Measurements from ENCODE around the gene FARP1. TPM values are rescaled to one million over a fixed set of nuclear protein-coding genes. Genes with fewer than 3 reads are reported as not detected.
A peak's percentile ranks its signal among the peaks of the same experiment; 100 is the strongest.

FARP1 gene
- polyA plus RNA-seq, 1 donor = 73.0 TPM

- no peak for DNase-seq (ENCODE audit: low read depth)
Observed at GRCh38 chr13:98479496-98480003, 336.7 kb downstream of the FARP1 start.

GRCh38 chr13:98480915-98481877, 338.3 kb downstream of the FARP1 start:
- DNase-seq (ENCODE audit: low read depth) = no peak

- no peak for DNase-seq (ENCODE audit: low read depth)
Observed at GRCh38 chr13:98482476-98483444, 339.9 kb downstream of the FARP1 start.

- DNase-seq (ENCODE audit: low read depth) = no peak
Observed at GRCh38 chr13:98483601-98484288, 340.9 kb downstream of the FARP1 start.

- peak; percentile 76 for DNase-seq (ENCODE audit: low read depth)
Observed at GRCh38 chr13:98484289-98485219, 341.7 kb downstream of the FARP1 start.

- no peak for DNase-seq (ENCODE audit: low read depth)
Observed at GRCh38 chr13:98485561-98485960, 342.7 kb downstream of the FARP1 start.

GRCh38 chr13:98486412-98486811, 343.5 kb downstream of the FARP1 start:
- DNase-seq (ENCODE audit: low read depth) = no peak

GRCh38 chr13:98487016-98487415, 344.1 kb downstream of the FARP1 start:
- no peak for DNase-seq (ENCODE audit: low read depth)

GRCh38 chr13:98487522-98487921, 344.6 kb downstream of the FARP1 start:
- DNase-seq (ENCODE audit: low read depth) = no peak

GRCh38 chr13:98488736-98489135, 345.8 kb downstream of the FARP1 start:
- no peak for DNase-seq (ENCODE audit: low read depth)

GRCh38 chr13:98489446-98490194, 346.7 kb downstream of the FARP1 start:
- DNase-seq (ENCODE audit: low read depth) = no peak

GRCh38 chr13:98490195-98490836, 347.4 kb downstream of the FARP1 start:
- DNase-seq (ENCODE audit: low read depth) = no peak

GRCh38 chr13:98490866-98491265, 348.0 kb downstream of the FARP1 start:
- DNase-seq (ENCODE audit: low read depth) = no peak

- no peak for DNase-seq (ENCODE audit: low read depth)
Observed at GRCh38 chr13:98492335-98493041, 349.6 kb downstream of the FARP1 start.

- DNase-seq (ENCODE audit: low read depth) = no peak
Observed at GRCh38 chr13:98493042-98493712, 350.3 kb downstream of the FARP1 start.

- no peak for DNase-seq (ENCODE audit: low read depth)
Observed at GRCh38 chr13:98494769-98495168, 351.9 kb downstream of the FARP1 start.

- no peak for DNase-seq (ENCODE audit: low read depth)
Observed at GRCh38 chr13:98495627-98496478, 353.0 kb downstream of the FARP1 start.
